ENCODE data around the gene TNFAIP3.
A peak's percentile ranks its signal among the peaks of the same experiment; 100 is the strongest.

- TF ChIP-seq, protein P1, sequence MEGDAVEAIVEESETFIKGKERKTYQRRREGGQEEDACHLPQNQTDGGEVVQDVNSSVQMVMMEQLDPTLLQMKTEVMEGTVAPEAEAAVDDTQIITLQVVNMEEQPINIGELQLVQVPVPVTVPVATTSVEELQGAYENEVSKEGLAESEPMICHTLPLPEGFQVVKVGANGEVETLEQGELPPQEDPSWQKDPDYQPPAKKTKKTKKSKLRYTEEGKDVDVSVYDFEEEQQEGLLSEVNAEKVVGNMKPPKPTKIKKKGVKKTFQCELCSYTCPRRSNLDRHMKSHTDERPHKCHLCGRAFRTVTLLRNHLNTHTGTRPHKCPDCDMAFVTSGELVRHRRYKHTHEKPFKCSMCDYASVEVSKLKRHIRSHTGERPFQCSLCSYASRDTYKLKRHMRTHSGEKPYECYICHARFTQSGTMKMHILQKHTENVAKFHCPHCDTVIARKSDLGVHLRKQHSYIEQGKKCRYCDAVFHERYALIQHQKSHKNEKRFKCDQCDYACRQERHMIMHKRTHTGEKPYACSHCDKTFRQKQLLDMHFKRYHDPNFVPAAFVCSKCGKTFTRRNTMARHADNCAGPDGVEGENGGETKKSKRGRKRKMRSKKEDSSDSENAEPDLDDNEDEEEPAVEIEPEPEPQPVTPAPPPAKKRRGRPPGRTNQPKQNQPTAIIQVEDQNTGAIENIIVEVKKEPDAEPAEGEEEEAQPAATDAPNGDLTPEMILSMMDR (IDR thresholded peaks at IDR 0.05), result peak; percentile 65
- TF ChIP-seq EZH2 (IDR thresholded peaks at IDR 0.05), result no peak
These were observed 11.6 kb downstream of the TNFAIP3 start for GRCh38 chr6:137878486-137879285.
